ENCODE measurements around the gene MEX3A.

Gene MEX3A

DNA sequence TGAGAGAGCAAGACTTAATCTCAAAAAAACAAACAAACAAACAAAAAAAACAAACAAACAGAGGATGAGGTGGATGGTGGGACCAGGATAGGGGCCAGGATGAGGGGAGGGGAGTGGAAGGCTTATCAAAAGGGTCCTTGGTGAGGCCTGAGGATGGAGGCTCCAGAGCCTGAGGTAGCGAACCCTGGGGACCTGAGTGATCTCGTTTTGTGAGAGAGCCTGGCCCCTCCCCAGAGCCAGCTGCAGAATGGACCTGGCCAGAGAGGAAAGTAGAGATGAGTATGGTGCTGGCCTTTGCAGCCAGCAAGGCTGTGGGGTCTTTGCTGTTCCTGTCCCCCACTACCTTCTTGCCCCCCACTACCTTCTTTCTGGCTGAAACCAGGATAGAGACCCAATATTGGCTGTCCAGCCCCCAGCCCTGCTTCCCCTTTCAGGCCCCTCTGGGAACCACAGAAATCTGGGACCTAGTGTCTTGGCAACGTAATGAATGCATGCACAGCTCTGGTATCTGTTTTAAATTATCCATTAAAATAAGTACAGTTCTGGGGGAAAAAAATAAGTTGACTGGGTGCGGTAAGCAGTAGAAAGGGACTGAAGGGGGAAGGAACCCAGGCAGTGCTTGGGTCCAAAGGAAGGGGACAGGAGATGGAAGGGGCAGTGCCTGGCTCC is 31.2 kb upstream of the MEX3A start:
- TF ChIP-seq EGR1 (IDR thresholded peaks at IDR 0.05) (no peak), TCF12 (IDR thresholded peaks at IDR 0.05; ENCODE audit: low read depth) (no peak), YY1 (IDR thresholded peaks at IDR 0.05; ENCODE audit: low read depth) (no peak), TAF1 (IDR thresholded peaks at IDR 0.05; ENCODE audit: low read depth) (no peak), REST (IDR thresholded peaks at IDR 0.05; ENCODE audit: low read depth) (no peak), ZBTB7A (IDR thresholded peaks at IDR 0.05; ENCODE audit: low read depth) (no peak), TEAD4 (IDR thresholded peaks at IDR 0.05) (no peak), CREB1 (IDR thresholded peaks at IDR 0.05; ENCODE audit: low read depth) (no peak), USF1 (IDR thresholded peaks at IDR 0.05) (no peak), NFIC (IDR thresholded peaks at IDR 0.05) (no peak)
- TF ChIP-seq, protein P1, sequence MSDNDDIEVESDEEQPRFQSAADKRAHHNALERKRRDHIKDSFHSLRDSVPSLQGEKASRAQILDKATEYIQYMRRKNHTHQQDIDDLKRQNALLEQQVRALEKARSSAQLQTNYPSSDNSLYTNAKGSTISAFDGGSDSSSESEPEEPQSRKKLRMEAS (IDR thresholded peaks at IDR 0.05), result no peak

- no peak for TF ChIP-seq EGR1 (IDR thresholded peaks at IDR 0.05)
- TF ChIP-seq CEBPB (IDR thresholded peaks at IDR 0.05), result no peak
- no peak for TF ChIP-seq FOXM1 (IDR thresholded peaks at IDR 0.05; ENCODE audit: borderline replicate concordance, low read depth)
- TF ChIP-seq ZBTB7A (IDR thresholded peaks at IDR 0.05; ENCODE audit: low read depth), result no peak
- TF ChIP-seq CREB1 (IDR thresholded peaks at IDR 0.05; ENCODE audit: low read depth), result no peak
- TF ChIP-seq, protein P1 (IDR thresholded peaks at IDR 0.05), result no peak
- TF ChIP-seq REST (IDR thresholded peaks at IDR 0.05; ENCODE audit: low read depth), result no peak
- no peak for TF ChIP-seq TEAD4 (IDR thresholded peaks at IDR 0.05)
- no peak for TF ChIP-seq TCF12 (IDR thresholded peaks at IDR 0.05; ENCODE audit: low read depth)
Measured at GRCh38 chr1:156112276-156113137, 30.2 kb upstream of the MEX3A start.

DNA sequence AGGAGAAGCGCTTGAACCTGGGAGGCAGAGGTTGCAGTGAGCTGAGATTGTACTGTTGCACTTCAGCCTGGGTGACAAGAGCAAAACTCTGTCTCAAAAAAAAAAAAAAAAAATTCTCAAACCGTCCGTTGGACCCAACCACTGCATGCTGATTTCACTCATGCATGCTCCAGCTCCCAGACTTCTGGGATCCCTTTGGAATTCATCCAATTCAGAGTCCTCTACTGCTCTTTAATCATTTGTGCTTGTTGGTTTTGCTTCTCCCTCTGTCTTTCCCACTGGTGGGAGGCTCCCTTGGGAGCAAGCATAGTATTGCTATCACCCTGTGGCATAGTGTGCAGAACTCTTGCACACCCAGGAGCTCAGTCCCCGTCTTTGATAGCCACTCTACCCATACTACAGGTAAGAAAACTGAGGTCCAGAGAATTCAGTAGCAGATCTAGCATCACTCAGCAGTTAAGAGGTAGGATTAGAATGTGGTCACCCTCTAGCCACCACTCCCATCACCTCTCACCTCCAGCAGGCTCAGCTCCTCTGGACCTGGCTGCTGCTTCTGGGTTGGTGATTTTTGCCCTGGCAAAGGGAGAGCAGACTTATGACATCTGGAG is 29.2 kb upstream of the MEX3A start:
- TF ChIP-seq NFIC (IDR thresholded peaks at IDR 0.05) (0 out of 2 replicates have a peak, but pooled peaks have one; percentile 7), RAD21 (IDR thresholded peaks at IDR 0.05; ENCODE audit: low read depth) (no peak), EGR1 (IDR thresholded peaks at IDR 0.05) (no peak)

DNA sequence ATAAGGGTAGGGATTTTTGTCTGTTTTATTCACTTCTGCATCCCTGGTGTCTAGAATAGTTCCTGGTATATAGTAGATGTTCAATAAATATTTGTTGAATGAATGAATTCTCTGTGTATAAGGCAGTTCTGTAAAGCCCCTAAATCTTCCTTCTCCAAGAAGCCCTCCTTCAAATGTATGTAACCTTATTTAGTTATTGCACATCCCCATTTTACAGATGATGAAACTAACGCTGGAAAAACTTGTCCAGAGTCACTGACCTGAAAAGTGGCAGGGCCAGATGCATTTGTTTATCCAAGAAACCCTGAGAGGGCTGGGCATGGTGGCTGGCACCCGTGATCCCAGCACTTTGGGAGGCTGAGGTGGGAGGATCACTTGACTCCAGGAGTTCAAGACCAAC is 28.0 kb upstream of the MEX3A start:
- TF ChIP-seq REST (IDR thresholded peaks at IDR 0.05; ENCODE audit: low read depth), result no peak

DNA sequence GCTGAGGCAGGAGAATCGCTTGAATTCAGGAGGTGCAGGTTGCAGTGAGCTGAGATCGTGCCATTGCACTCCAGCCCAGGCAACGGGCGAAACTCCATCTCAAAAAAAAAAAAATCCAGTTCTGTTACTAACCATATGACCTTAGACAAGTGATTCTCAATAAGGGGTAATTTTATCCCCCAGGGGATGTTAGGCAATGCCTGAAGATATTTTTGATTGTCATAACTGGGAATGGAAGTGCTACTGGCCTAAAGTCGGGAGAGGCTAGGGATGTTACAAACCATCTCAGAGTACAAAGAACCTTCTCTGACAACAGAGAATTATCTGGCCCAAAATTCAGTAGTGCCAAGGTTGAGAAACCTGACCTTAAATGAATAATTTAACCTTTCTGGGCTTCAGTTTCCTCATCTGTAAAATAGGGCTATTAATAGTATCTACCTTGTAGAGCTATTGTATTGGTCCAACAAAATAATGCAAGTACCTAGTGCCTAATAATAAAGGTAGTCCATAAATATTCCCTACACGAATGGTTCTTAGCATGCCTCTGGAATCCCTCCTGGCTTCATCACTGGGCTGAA is 26.5 kb upstream of the MEX3A start:
- TF ChIP-seq YY1 (IDR thresholded peaks at IDR 0.05; ENCODE audit: low read depth) (no peak), REST (IDR thresholded peaks at IDR 0.05; ENCODE audit: low read depth) (no peak), CEBPB (IDR thresholded peaks at IDR 0.05) (no peak), NFIC (IDR thresholded peaks at IDR 0.05) (no peak), EP300 (IDR thresholded peaks at IDR 0.05; ENCODE audit: borderline replicate concordance) (no peak), TEAD4 (IDR thresholded peaks at IDR 0.05) (no peak), TAF1 (IDR thresholded peaks at IDR 0.05; ENCODE audit: low read depth) (no peak), EGR1 (IDR thresholded peaks at IDR 0.05) (no peak), TCF12 (IDR thresholded peaks at IDR 0.05; ENCODE audit: low read depth) (no peak), FOXM1 (IDR thresholded peaks at IDR 0.05; ENCODE audit: borderline replicate concordance, low read depth) (no peak), CREB1 (IDR thresholded peaks at IDR 0.05; ENCODE audit: low read depth) (no peak), RAD21 (IDR thresholded peaks at IDR 0.05; ENCODE audit: low read depth) (no peak)
- TF ChIP-seq, protein P1 (IDR thresholded peaks at IDR 0.05), result no peak

Data from Ishikawa (cell line).